ENCODE measurements around the gene BTBD9. TPM values are rescaled to one million over a fixed set of nuclear protein-coding genes. Genes with fewer than 3 reads are reported as not detected.

Gene BTBD9
- total RNA-seq, 1 experiment from 2014 or later: 8.9 TPM

DNA sequence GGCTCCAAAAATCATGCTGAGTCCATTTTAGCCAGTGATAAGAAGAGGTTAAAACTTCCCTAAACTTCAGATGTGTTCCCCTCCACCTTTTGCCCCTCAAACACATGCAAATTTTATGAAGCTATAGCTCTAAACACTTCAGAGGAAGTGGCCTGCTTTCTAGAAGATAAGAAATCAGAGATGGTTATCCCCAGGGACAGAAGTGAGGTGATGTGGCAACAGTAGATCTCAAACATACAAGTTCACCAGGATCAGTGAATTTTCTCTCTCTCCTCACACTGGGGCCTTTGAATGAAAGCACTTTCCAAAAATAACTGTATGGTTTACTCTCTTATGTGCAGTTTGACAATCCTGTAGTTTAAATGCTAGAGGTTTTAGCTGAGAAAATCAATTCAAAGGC is 332.0 kb downstream of the BTBD9 start:
- no peak overlapping the region for H3K4me3 Mint-ChIP-seq
- no peak overlapping the region for H3K18ac ChIP-seq (ENCODE audit: insufficient read length, low read depth, low read length)
- H3K27me3 Mint-ChIP-seq (ENCODE audit: low read depth): no peaks in the 10 kb centered on the region
- H3K27ac Mint-ChIP-seq: no peak overlapping the region
- H3K27me3 ChIP-seq (ENCODE audit: insufficient read depth, low read length): no peaks in the 10 kb centered on the region
- no peak overlapping the region for H3K56ac ChIP-seq (ENCODE audit: insufficient read length, low read depth, low read length)
- no peak overlapping the region for H4K91ac ChIP-seq (ENCODE audit: insufficient read length, low read depth, low read length)
- no peak overlapping the region for H3K27ac ChIP-seq (ENCODE audit: insufficient read length, low read depth, low read length)
- no peak overlapping the region for H3K14ac ChIP-seq (ENCODE audit: insufficient read depth, low read length)
- H2BK5ac ChIP-seq (ENCODE audit: insufficient read length, low read length): no peak overlapping the region
- H3K4me1 ChIP-seq (ENCODE audit: insufficient read depth, low read length): no peaks in the 10 kb centered on the region
- H3K79me2 ChIP-seq (ENCODE audit: insufficient read depth, low read length): no peaks in the 10 kb centered on the region
- H3K23ac ChIP-seq (ENCODE audit: insufficient read length, low read depth, low read length): no peak overlapping the region
- H3K9me3 ChIP-seq (ENCODE audit: control insufficient read depth, low read depth, low read length): no peaks in the 10 kb centered on the region
- H3K23me2 ChIP-seq (ENCODE audit: insufficient read length, low read depth, low read length, poor library complexity, severe bottlenecking): no peaks in the 10 kb centered on the region
- H4K20me1 ChIP-seq (ENCODE audit: control insufficient read depth, insufficient read depth, insufficient read length): no peaks in the 10 kb centered on the region
- no peak overlapping the region for H3T11ph ChIP-seq (ENCODE audit: low read length)
- H2AK5ac ChIP-seq (ENCODE audit: insufficient read length, low read length): no peak overlapping the region
- H2BK12ac ChIP-seq (ENCODE audit: insufficient read length, low read depth, low read length): no peak overlapping the region
- H3K9ac ChIP-seq (ENCODE audit: extremely low read depth, insufficient read length, low read length): no peak overlapping the region
- H3K4me1 Mint-ChIP-seq: peaks cover 10 to 12% of the 10 kb centered on the region in 2 experiments
- no peak overlapping the region for H3K4ac ChIP-seq (ENCODE audit: low read depth, low read length)
- H2BK120ac ChIP-seq (ENCODE audit: low read depth, low read length, poor library complexity, severe bottlenecking): no peak overlapping the region
- H2BK20ac ChIP-seq (ENCODE audit: low read depth, low read length, poor library complexity, severe bottlenecking): no peak overlapping the region
- DNase-seq: no peak
- H3K9me3 Mint-ChIP-seq: no peaks in the 10 kb centered on the region
- TF ChIP-seq, protein P1, sequence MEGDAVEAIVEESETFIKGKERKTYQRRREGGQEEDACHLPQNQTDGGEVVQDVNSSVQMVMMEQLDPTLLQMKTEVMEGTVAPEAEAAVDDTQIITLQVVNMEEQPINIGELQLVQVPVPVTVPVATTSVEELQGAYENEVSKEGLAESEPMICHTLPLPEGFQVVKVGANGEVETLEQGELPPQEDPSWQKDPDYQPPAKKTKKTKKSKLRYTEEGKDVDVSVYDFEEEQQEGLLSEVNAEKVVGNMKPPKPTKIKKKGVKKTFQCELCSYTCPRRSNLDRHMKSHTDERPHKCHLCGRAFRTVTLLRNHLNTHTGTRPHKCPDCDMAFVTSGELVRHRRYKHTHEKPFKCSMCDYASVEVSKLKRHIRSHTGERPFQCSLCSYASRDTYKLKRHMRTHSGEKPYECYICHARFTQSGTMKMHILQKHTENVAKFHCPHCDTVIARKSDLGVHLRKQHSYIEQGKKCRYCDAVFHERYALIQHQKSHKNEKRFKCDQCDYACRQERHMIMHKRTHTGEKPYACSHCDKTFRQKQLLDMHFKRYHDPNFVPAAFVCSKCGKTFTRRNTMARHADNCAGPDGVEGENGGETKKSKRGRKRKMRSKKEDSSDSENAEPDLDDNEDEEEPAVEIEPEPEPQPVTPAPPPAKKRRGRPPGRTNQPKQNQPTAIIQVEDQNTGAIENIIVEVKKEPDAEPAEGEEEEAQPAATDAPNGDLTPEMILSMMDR (conservative IDR thresholded peaks at IDR 0.05): no peak
- H2AFZ ChIP-seq (ENCODE audit: low read length): no peak overlapping the region
- H3K79me1 ChIP-seq (ENCODE audit: insufficient read depth, low read depth, low read length, poor library complexity, severe bottlenecking): no peaks in the 10 kb centered on the region
- H2BK15ac ChIP-seq (ENCODE audit: low read depth, low read length): no peak overlapping the region
- no peak overlapping the region for H4K5ac ChIP-seq (ENCODE audit: insufficient read length, low read depth, low read length)
- no peaks in the 10 kb centered on the region for H3K36me3 Mint-ChIP-seq (ENCODE audit: insufficient read depth in 1 of 3, low read depth in 3 of 3)
- H4K8ac ChIP-seq (replicated peaks; ENCODE audit: insufficient read length, low read depth, low read length): no peak overlapping the region
- H3K4me2 ChIP-seq (ENCODE audit: insufficient read depth, insufficient read length, low read length): no peak overlapping the region

Measured in H9 (cell line).